Stimulated activated CD4-positive, alpha-beta T cell treated with anti-CD3 and anti-CD28 coated beads, Interleukin-15, amount 100 ng/mL, for 24 hours (primary cell): Measurements from ENCODE around the gene TMED9.

Source experiments
- DNase-seq: peaks from one replicate; pipeline ENCODE4 v3.0.0-alpha.2; 2020

Gene TMED9

GRCh38 chr5:177588413-177588909 lies 3.5 kb upstream of the TMED9 start:
- DNase-seq: no peak

- DNase-seq: no peak
These were observed 1.6 kb upstream of the TMED9 start for GRCh38 chr5:177590406-177590805.

GRCh38 chr5:177591690-177592009 lies 353 bp upstream of the TMED9 start:
- no peak for DNase-seq

DNA sequence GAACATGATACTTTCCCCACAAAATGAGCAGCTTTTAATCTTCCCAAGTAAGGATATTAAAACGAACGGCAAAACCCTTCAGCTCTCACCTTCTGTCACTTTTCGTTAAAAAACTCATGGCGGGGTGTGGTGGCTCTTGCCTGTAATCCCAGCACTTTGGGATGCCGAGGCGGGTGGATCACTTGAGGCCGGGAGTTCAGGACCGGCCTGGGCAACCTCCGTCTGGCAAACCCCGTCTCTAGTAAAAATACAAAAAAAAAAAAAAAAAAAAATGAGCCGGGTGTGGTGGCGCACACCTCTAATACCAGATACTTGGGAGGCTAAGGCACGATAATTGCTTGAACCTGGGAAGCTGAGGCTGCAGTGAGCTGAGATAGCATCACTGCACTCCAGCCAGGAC lies 902 bp downstream of the TMED9 start:
- DNase-seq: no peak

DNA sequence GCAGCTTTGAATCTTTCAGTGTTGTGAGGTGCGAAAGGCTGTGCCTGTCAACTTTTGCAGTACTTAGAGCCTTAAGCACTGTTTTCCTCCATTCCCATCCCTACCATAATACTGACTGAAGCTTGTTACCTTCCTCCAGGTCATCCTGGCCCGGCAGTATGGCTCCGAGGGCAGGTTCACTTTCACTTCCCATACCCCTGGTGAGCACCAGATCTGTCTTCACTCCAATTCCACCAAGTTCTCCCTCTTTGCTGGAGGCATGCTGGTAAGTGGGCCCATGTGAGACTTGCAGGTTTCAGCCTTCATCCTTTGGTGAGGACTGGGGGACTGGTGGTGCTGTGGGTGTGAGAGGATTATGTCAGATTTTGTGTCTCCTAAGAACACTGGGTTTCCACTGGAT lies 1.5 kb downstream of the TMED9 start:
- no peak for DNase-seq

DNA sequence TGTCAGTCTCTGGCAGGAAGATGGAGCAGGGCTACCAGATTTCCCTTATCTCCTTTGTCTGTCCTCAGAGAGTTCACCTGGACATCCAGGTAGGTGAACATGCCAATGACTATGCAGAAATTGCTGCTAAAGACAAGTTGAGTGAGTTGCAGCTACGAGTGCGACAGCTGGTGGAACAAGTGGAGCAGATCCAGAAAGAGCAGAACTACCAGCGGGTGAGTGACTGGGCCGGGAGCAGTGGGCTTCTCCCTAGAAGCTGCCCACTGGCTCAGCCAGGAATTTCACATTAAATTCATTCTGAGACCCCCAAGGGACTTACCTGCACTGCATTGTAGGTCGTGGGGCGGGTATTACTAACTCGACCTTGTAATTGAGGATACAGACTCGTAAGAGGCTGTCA lies 2.1 kb downstream of the TMED9 start:
- no peak for DNase-seq

- no peak for DNase-seq
These were observed 3.1 kb downstream of the TMED9 start for GRCh38 chr5:177595026-177595585.

DNA sequence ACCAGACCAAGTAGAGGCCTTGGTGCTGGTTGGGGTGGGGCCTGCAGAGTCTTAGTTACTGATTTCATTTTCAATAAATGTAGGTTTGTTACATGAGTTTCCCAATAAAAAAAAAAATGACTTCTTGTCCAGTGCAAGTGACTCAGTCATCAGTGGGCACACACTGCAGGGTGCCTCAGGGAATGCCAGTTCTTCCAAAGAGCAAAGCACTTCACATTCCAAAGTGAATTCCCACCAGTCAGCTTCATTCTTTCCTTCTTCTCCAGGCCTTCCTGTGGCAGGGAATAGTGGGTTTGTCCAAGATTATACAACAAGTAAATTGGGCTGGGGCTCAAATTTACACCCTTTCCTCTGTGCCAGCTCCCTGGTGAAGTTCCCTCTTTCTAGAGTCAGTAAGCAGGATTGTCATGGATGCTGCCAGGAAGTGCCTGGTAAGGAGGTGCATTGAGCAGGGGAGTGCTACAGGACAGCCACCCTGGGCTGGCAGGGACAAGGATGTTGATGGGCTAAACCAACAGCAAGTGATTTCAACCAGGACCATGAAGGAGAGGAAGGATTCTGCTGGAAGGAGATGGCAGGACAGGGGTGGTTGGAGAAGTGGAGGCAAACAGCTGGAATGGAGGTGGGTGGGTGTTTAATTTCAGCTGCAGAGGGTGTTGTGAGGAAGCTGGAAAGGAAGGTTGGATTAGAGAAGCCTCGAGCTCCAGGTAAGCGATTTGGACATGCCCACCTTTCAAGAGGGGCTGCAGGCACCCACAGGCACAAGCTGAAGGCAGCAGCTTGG lies 4.2 kb downstream of the TMED9 start:
- no peak for DNase-seq

DNA sequence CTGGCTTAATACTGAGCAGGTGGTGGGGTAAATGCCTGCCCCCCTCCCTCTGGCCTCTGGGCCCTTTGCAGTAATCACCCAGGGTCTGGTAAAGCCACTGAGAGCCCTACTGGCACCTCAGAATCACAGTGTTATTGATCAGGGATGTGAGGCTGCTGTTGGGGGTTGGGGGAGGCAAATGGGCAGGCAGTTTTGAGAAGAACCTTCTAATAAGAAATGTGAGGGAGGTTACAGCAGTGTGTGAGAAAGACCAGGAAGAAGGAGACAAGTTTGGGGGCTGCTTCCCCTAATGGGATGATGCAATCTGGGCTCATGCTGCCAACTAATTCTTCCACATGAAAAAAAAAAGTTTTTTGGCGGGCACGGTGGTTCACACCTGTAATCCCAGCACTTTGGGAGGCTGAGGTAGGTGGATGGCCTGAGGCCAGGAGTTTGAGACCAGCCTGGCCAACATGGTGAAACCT lies 4.8 kb downstream of the TMED9 start:
- DNase-seq: no peak

DNA sequence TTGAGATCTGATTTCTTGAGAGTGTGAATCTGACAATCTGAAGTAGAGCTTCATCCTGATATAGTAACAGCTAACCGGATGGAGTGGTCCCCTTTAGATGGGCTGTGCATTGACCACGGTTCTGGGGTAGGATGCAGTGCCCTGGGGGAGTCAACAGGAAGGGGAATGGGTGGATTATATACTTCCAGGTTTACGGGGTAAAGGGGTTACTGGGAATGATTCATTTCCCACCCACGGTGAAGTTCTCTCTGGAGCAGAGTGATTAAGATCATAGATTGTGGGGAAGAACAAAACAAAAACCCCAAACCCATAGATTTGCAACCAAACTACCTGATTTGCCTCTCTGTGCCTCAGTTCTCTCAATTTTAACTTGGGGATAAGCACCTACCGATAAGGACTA lies 6.5 kb downstream of the TMED9 start:
- DNase-seq: no peak

GRCh38 chr5:177599731-177600507 lies 7.9 kb downstream of the TMED9 start, which contains the start of gene B4GALT7:
TSS of gene B4GALT7 (plus strand) at chr5:177600132. CDS start at chr5:177600211, 79 bp downstream.
- peak; percentile 92 for DNase-seq

DNA sequence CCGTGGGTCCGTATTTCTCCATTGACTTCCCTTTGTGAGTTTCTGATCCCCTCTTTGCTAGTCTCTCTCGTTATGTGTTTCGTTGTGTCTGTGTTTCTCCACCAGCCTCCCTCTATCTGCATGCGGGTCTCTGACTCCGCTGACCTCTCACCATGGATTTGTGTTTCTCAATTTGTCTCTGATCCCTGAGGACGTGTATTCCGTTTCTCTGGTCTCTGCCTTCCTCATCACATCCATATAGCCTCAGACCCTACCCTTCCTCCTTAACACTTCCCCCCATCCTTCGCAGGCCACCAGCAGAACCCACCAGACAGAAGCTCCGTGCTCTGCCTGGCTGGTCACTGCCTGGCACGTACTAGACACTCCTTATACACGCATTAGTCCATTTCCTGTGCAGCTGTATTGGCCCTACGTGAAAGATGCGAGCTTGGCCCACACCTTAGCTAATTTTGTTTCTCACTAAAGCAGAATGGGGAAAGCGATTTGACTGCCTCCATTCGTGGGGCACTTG lies 8.6 kb downstream of the TMED9 start:
- DNase-seq: no peak

GRCh38 chr5:177601126-177601525 lies 9.1 kb downstream of the TMED9 start:
- no peak for DNase-seq

DNA sequence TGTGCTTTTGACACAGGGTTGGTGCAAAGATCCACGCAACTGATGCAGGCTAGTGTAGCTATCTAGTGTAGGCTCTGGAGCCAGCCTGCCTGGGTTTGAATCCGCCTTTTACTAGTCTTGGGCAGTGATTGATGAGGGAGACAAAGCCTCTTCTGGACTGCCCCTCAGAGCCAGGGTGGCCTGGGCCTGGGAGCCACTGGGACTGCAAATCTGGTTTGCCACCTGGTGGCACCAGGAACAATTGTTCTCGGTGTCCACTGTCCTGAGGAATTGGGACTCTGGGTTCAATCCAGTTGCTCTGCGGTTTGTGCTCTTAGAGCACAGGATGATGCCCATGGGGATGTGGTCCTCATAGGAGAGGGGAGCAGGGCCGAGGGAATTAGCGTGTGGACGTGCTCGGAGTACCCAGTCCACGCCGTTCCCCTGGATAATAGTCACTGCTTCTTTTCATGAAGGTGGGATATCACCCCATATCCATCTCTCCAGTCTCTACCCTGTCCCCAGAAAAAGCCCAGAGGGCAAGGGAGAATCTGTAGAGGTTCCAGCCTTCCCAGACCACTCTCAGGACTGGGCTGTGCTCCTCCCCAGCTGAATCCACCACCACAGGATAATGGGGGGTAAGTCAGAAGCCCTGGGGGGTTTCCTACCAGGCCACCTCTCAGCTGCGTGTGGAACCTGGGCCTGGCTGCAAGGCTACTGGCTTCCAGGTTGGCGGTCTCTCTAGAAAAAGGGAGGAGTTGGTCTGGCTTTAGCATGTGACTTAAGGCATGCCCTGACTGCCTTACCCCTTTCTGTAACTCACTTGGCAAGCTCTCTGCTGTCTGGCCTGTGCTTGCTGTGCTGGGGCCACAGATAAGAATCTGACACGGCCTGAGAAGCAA lies 9.8 kb downstream of the TMED9 start:
- DNase-seq: no peak

GRCh38 chr5:177602458-177602830 lies 10.4 kb downstream of the TMED9 start:
- no peak for DNase-seq

DNA sequence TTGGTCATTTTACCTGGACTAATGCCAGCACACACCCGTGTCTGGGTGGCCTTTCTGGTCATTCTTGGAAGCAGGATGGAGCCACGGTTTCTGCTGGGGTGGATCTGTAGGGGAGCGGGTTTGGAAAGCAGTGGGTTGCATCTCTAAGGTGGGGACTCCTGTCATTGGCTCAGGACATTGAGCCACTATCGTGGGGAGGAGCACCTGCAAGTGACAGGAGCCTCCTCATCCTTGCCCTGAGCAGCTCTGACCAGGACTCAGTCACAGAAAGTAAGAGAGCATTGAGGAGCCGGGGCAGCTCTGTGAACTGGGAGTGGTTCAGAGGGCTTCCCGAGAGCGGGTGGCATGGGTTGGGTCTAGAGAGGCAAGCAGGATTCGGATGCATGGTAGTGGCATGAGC lies 11.6 kb downstream of the TMED9 start:
- DNase-seq: no peak

DNA sequence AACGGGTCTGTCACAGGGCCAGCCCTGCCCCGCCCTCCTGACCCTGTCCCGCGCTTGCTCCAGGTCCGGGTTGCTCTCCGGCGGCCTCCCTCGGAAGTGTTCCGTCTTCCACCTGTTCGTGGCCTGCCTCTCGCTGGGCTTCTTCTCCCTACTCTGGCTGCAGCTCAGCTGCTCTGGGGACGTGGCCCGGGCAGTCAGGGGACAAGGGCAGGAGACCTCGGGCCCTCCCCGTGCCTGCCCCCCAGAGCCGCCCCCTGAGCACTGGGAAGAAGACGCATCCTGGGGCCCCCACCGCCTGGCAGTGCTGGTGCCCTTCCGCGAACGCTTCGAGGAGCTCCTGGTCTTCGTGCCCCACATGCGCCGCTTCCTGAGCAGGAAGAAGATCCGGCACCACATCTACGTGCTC lies 12.1 kb downstream of the TMED9 start:
- DNase-seq: no peak

DNA sequence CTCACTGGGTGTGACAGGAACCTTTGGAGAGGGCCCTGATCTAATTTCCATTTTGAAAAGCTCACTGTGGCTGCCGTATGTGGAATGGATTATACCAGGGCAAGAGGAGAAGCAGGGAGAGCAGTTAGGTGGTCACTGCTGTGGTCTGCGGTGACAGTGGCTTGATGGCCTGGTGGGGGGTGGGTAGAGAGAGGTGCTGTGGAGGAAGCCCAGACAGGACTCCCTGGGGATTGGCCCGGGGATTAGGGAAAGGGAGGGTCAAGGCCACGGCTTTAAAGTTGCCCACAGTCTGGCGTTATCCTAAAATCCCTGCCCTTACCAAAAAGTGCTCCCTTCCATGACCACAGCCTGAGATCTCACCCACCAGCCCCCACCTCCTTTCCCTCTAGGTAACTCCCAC lies 12.7 kb downstream of the TMED9 start:
- DNase-seq: no peak

GRCh38 chr5:177605078-177605477 lies 13.1 kb downstream of the TMED9 start:
- no peak for DNase-seq

- DNase-seq: no peak
These were observed 13.7 kb downstream of the TMED9 start for GRCh38 chr5:177605667-177606066.

DNA sequence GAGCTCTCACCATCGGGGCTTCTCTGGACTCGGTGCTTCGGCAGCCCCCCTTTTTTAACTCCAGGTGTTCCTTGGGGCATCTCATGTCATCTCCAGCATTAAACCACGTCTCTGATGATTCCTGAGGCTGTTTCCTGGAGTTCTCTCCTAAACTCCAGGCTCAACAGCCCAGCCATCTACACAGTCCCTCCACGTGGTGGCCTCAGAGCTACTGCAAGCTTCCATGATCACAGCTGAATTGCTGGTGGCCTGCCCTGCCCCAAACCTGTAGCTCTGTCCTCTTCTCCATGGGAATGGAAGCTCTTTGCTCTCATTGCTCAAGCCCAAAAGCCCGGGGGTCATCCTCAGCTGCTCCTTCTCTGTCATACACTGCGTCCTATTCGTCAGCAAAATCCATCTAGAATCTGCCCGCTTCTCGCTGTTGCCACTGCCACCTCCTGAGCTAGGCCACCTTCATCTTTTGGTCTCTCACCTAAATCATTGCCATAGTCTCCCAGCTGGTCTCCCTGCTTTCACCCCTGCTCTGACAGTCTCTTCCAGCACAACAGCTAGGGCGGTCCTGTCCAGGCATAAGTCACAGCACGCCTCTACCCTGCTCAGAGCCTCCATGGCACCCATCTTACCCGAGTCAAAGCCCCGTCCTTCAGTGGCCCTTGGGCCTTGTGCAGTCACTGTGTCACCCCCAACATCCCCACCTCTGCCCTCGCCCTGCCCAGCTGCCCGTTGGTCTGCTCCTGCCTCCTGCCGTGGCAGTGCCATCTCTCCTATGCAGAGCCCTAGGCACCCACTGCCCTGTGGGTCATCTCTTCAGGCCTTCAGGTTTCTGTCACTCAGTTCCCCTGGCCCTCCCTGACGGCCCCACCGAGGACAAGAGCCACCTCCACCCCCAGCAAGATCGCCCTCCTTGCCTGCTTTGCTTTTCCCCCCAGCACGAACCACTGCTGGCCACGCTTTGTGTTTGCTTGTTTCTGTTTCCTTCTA lies 14.4 kb downstream of the TMED9 start:
- DNase-seq: no peak

GRCh38 chr5:177607115-177607451 lies 15.1 kb downstream of the TMED9 start:
- no peak for DNase-seq
